MM.1S (cell line): ENCODE measurements around the gene RFPL3.

ENCODE experiments used
- EZH2 ChIP-seq: fragments of 300-600 bp; sonication (generic); optimal IDR thresholded peaks from 2 replicates; pipeline ENCODE3; 2017; ENCODE audit warnings: low read depth, mild to moderate bottlenecking, antibody characterized with exemption, low read length, mixed read lengths
- TF ChIP-seq, protein P1 (sequence below): fragments of 300-600 bp; sonication (generic); IDR thresholded peaks from 2 replicates; pipeline ENCODE4 v1.5.1; 2016; ENCODE audit warnings: antibody characterized with exemption, low read length, mixed read lengths

DNA sequence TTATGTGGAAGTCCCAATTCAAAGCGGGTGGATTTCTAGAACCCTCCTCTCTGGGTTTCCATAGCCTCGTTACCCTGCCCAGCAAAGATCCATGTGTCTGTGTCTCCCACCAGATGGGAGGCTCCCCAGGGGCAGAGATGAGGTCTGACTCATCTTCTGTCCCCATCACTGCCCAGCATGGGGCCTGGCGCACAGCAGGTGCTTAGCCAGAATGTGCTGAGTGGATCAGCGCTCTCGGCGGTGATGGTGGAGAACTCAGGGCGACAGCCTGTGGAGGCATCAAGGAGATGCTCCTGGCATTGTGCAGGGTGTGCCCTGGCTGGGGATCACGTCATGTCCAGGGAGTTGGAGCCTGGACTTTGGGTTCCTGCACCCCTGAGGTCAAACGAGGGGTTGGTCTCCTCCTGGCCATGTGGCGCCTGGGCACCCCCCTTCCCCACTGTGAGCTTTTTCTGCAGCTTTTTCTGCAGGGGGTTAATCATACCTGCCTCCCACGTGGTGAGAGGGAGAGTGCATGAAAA, 46.1 kb upstream of the RFPL3 start:
- TF ChIP-seq, protein P1, sequence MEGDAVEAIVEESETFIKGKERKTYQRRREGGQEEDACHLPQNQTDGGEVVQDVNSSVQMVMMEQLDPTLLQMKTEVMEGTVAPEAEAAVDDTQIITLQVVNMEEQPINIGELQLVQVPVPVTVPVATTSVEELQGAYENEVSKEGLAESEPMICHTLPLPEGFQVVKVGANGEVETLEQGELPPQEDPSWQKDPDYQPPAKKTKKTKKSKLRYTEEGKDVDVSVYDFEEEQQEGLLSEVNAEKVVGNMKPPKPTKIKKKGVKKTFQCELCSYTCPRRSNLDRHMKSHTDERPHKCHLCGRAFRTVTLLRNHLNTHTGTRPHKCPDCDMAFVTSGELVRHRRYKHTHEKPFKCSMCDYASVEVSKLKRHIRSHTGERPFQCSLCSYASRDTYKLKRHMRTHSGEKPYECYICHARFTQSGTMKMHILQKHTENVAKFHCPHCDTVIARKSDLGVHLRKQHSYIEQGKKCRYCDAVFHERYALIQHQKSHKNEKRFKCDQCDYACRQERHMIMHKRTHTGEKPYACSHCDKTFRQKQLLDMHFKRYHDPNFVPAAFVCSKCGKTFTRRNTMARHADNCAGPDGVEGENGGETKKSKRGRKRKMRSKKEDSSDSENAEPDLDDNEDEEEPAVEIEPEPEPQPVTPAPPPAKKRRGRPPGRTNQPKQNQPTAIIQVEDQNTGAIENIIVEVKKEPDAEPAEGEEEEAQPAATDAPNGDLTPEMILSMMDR = no peak
- no peak for TF ChIP-seq EZH2
